Breast epithelium (tissue), 4 donors: ENCODE results near the gene C11orf58. TPM values are rescaled to one million over a fixed set of nuclear protein-coding genes. Genes with fewer than 3 reads are reported as not detected.
A peak's percentile ranks its signal among the peaks of the same experiment; 100 is the strongest.

Experiments used
- DNase-seq, 2 donors: peaks; one replicate each; pipeline ENCODE4 v3.0.0-alpha.2; 2019; ENCODE audit warnings: low spot score in 2 of 2
- H3K27ac ChIP-seq, 2 donors: fragments of 200-600 bp; sonication (generic) in 1 of 2; one replicate each; pipeline ENCODE4 v1.5.1; 2016 to 2019; ENCODE audit warnings: mild to moderate bottlenecking in 1 of 2
- H3K27me3 ChIP-seq, 2 donors: fragments of 200-600 bp; sonication (generic) in 1 of 2; one replicate each; pipeline versions ENCODE4 v1.5.1 to v1.6.0; 2017 to 2019; ENCODE audit warnings: control low read depth in 1 of 2, mild to moderate bottlenecking in 1 of 2
- H3K36me3 ChIP-seq: fragments of 200-600 bp; one replicate; pipeline ENCODE4 v1.5.1; 2019
- H3K4me1 ChIP-seq, 2 donors: fragments of 200-600 bp; sonication (generic); one replicate each; pipeline ENCODE4 v1.5.1; 2016 to 2019; ENCODE audit warnings: control low read depth in 1 of 2
- H3K4me3 ChIP-seq, 3 donors: fragments of 200-600 bp; sonication (generic); 1 replicate in 2 of 3; 2 replicates in 1 of 3; pipeline ENCODE4 v1.5.1; 2016 to 2019; ENCODE audit warnings: mild to moderate bottlenecking in 3 of 3, moderate library complexity in 2 of 3
- H3K9me3 ChIP-seq, 2 donors: fragments of 200-600 bp; sonication (generic) in 1 of 2; one replicate each; pipeline ENCODE4 v1.5.1; 2016 to 2019; ENCODE audit warnings: control low read depth in 1 of 2
- POLR2A ChIP-seq: fragments of 450-650 bp; IDR thresholded peaks from one replicate; pipeline ENCODE4 v1.6.1; 2016; ENCODE audit warnings: antibody characterized with exemption, mild to moderate bottlenecking, moderate library complexity
- POLR2AphosphoS5 ChIP-seq, 3 donors: sonication (generic); formaldehyde crosslinking; IDR thresholded peaks; one replicate each; pipeline ENCODE4 v1.6.1; 2017; ENCODE audit warnings: antibody characterized with exemption in 3 of 3
- intact Hi-C: fragments of 100-400 bp; cut with DNase I; formaldehyde crosslinking; loops from one replicate; pipeline ENCODE4 v1.15.1; 2023; ENCODE audit warnings: low total_unique reads
- total RNA-seq, 3 donors: library from RNA; depleted of rRNA; stranded (reverse); fragments of >200 nt; gene quantifications; one replicate each; pipeline ENCODE4 v1.1.0, GENCODE V29; 2016
- TF ChIP-seq, protein P1 (sequence below), 3 donors: fragments of 450-650 bp; IDR thresholded peaks; one replicate each; pipeline ENCODE4 v1.5.1; 2016 to 2017; ENCODE audit warnings: antibody characterized with exemption in 3 of 3, mild to moderate bottlenecking in 3 of 3, moderate library complexity in 3 of 3

Gene C11orf58
- 100 to 1,000 TPM; 183 to 207 (median 197) TPM for total RNA-seq

DNA sequence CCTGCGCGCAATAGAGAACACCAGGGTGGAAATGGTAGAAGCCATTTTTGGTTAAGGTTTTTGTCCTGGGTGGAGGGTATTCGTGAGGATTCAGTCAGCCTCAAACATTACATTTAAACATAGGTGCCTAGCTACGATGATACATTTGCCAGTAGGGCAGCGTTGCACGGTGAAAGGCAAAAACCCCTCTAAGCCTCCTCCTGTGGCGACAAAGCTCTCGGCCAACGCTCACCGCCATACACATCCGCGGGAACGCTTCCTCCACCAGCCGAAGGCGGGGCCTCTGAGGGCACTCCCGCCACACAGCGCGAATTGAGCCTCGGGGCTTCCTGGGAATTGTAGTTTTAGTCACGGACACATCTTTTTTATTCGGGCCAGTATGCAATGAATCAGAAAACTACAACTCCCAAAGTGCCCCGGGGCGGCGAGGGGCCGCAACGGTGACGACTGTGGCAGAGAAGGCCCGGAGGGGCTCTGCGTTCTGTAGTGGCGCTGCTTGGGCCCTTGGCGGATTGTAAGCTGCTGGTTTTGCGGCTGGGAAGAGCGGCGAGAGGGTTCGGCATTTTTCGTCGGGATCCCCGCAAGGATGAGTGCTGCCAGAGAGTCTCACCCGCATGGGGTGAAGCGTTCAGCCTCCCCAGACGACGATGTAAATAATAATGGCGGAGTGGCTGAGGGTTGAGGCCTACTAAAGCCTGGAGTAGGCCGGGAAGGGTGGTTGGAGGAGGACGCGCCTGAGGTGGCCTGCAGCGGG is at the start of gene C11orf58:
Gene C11orf58, plus strand, starts transcription at position 455 of the 754 bp plus-strand sequence. Its CDS starts 132 bp downstream, at position 587.
- Histone ChIP-seq H3K4me1 (peaks cover 0 to 13% of the 10 kb centered on the region in 2 donors), H3K27me3 (no peaks in the 10 kb centered on the region), H3K27ac (peak within 1 kb of the TSS; percentile 93 to 97), H3K9me3 (no peaks in the 10 kb centered on the region), H3K36me3 (no peaks in the 10 kb centered on the region), H3K4me3 (peak within 1 kb of the TSS; percentile 64 to 79 (median 69))
- intact Hi-C loops = no loop called here
- TF ChIP-seq, protein P1, sequence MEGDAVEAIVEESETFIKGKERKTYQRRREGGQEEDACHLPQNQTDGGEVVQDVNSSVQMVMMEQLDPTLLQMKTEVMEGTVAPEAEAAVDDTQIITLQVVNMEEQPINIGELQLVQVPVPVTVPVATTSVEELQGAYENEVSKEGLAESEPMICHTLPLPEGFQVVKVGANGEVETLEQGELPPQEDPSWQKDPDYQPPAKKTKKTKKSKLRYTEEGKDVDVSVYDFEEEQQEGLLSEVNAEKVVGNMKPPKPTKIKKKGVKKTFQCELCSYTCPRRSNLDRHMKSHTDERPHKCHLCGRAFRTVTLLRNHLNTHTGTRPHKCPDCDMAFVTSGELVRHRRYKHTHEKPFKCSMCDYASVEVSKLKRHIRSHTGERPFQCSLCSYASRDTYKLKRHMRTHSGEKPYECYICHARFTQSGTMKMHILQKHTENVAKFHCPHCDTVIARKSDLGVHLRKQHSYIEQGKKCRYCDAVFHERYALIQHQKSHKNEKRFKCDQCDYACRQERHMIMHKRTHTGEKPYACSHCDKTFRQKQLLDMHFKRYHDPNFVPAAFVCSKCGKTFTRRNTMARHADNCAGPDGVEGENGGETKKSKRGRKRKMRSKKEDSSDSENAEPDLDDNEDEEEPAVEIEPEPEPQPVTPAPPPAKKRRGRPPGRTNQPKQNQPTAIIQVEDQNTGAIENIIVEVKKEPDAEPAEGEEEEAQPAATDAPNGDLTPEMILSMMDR (IDR thresholded peaks at IDR 0.05) = peak in 1 of 3 donors; percentile 9
- peak; percentile 93 to 98 (median 94) for TF ChIP-seq POLR2AphosphoS5 (IDR thresholded peaks at IDR 0.05)
- TF ChIP-seq POLR2A = peak; percentile 88
- DNase-seq = peak; percentile 98 to 99

- no peak for DNase-seq
- no peak overlapping the region for H3K27ac ChIP-seq
- TF ChIP-seq POLR2AphosphoS5 (IDR thresholded peaks at IDR 0.05) (no peak), POLR2A (no peak)
- TF ChIP-seq, protein P1 (IDR thresholded peaks at IDR 0.05) = no peak
- peaks cover 0 to 4% of the 10 kb centered on the region in 2 donors for H3K9me3 ChIP-seq
- intact Hi-C loops = no loop called here
- no peaks in the 10 kb centered on the region for H3K4me1 ChIP-seq
- H3K27me3 ChIP-seq = no peaks in the 10 kb centered on the region
- H3K4me3 ChIP-seq = no peak overlapping the region
- H3K36me3 ChIP-seq = no peaks in the 10 kb centered on the region
Measured at GRCh38 chr11:16690086-16690485, 48.4 kb upstream of the C11orf58 start.

DNA sequence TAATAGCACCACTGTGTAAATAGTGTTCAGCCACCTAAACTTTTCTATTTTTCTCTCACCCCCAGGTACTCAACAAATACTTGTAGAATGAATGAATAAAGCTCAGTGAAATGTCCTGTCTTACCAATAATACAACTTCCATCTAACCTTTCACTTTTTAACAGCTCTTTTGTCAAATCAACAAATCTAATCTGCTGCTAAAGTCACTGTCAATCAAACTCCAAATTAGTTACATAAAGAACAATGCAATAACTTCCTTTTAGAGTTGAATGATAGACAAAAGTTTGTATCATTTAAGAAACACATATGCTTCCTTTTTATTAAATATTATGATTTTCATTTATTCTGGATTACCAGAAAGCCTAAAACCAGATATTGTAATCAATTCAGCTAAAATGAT is 34.7 kb upstream of the C11orf58 start:
- no peak overlapping the region for H3K4me3 ChIP-seq
- TF ChIP-seq POLR2AphosphoS5 (IDR thresholded peaks at IDR 0.05) (no peak), POLR2A (no peak)
- TF ChIP-seq, protein P1 (IDR thresholded peaks at IDR 0.05) = no peak
- intact Hi-C loops = no loop called here

DNA sequence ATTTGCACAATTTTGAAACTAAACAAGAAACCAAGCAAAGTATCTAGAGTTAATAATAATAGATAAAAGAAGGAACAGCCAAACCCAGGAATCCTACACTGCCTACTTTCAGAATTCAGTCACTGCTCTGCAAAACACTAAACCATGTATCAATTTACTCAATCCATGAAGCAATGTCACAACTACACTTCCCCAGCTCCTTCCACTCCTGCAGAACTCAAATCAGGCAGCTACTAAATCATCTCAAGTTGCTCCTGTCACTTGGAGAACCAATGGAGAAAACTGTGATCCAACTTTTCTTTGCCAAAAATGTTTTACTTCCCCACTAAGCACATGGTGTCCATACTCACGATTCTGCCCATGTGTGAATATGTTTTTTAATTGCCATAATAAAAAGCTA is 24.9 kb upstream of the C11orf58 start:
- H3K27ac ChIP-seq = no peak overlapping the region
- no peaks in the 10 kb centered on the region for H3K36me3 ChIP-seq
- no peaks in the 10 kb centered on the region for H3K4me1 ChIP-seq
- H3K4me3 ChIP-seq = no peak overlapping the region
- H3K9me3 ChIP-seq = no peaks in the 10 kb centered on the region
- no peak for DNase-seq
- no peaks in the 10 kb centered on the region for H3K27me3 ChIP-seq
- TF ChIP-seq POLR2AphosphoS5 (IDR thresholded peaks at IDR 0.05) (no peak), POLR2A (no peak)
- TF ChIP-seq, protein P1 (IDR thresholded peaks at IDR 0.05) = no peak
- intact Hi-C loops = no loop called here

More for the DNA sequence above, 34.7 kb upstream of the C11orf58 start:
- no peaks in the 10 kb centered on the region for H3K27me3 ChIP-seq
- no peaks in the 10 kb centered on the region for H3K4me1 ChIP-seq
- H3K27ac ChIP-seq = no peak overlapping the region
- H3K36me3 ChIP-seq = no peaks in the 10 kb centered on the region
- DNase-seq = no peak
- no peaks in the 10 kb centered on the region for H3K9me3 ChIP-seq

- no peaks in the 10 kb centered on the region for H3K9me3 ChIP-seq
- H3K4me1 ChIP-seq = no peaks in the 10 kb centered on the region
- H3K27ac ChIP-seq = no peak overlapping the region
- no peak for DNase-seq
- H3K27me3 ChIP-seq = no peaks in the 10 kb centered on the region
- TF ChIP-seq POLR2A (no peak), POLR2AphosphoS5 (IDR thresholded peaks at IDR 0.05) (no peak)
- TF ChIP-seq, protein P1 (IDR thresholded peaks at IDR 0.05) = no peak
- no peak overlapping the region for H3K4me3 ChIP-seq
- intact Hi-C loops = no loop called here
- no peaks in the 10 kb centered on the region for H3K36me3 ChIP-seq
Measured at GRCh38 chr11:16722581-16723344, 15.7 kb upstream of the C11orf58 start.
